Colonic mucosa (tissue), 4 donors: ENCODE measurements around the gene MCTP2. TPM values are rescaled to one million over a fixed set of nuclear protein-coding genes. Genes with fewer than 3 reads are reported as not detected.

ENCODE experiments used
- DNase-seq: peaks from one replicate; pipeline ENCODE4 v3.0.0-alpha.2; 2020
- H3K27ac ChIP-seq: fragments of 200-600 bp; one replicate; pipeline ENCODE4 v1.8.0; 2021
- H3K27me3 ChIP-seq: fragments of 200-600 bp; one replicate; pipeline ENCODE4 v1.8.0; 2021
- H3K36me3 ChIP-seq: fragments of 200-600 bp; one replicate; pipeline ENCODE4 v1.8.0; 2021
- H3K4me1 ChIP-seq: fragments of 200-600 bp; one replicate; pipeline ENCODE4 v1.8.0; 2021; ENCODE audit warnings: mild to moderate bottlenecking
- H3K4me3 ChIP-seq: fragments of 200-600 bp; one replicate; pipeline ENCODE4 v1.8.0; 2021
- H3K9ac ChIP-seq, 2 donors: one replicate each; pipeline ENCODE4 v1.7.0; 2013; ENCODE audit warnings: control low read depth in 2 of 2, low read depth in 2 of 2, low read length in 2 of 2
- H3K9me3 ChIP-seq: fragments of 200-600 bp; one replicate; pipeline ENCODE4 v1.8.0; 2021
- intact Hi-C: fragments of 100-400 bp; cut with DNase I; formaldehyde crosslinking; loops from one replicate; pipeline ENCODE4 v1.14.1; 2022
- total RNA-seq, 2 donors: library from RNA; stranded (reverse); fragmentation: NEBNext Ultra II Directional in 1 of 2; extraction: Animal tissue kit (Norgen Biotek cat#: 25700) in 1 of 2; gene quantifications; one replicate each; pipeline ENCODE4 v1.2.1, GENCODE V29; 2021
- TF ChIP-seq, protein P1 (sequence below): fragments of 200-600 bp; IDR thresholded peaks from one replicate; pipeline ENCODE4 v1.8.0; 2022; ENCODE audit warnings: antibody characterized with exemption, mild to moderate bottlenecking
- donor health status: healthy.
- donor health status: DM: no; HTN: no; CAD: no.
- donor health status: DM: no; HTN: no; CAD: no.

MCTP2 gene, protein sequence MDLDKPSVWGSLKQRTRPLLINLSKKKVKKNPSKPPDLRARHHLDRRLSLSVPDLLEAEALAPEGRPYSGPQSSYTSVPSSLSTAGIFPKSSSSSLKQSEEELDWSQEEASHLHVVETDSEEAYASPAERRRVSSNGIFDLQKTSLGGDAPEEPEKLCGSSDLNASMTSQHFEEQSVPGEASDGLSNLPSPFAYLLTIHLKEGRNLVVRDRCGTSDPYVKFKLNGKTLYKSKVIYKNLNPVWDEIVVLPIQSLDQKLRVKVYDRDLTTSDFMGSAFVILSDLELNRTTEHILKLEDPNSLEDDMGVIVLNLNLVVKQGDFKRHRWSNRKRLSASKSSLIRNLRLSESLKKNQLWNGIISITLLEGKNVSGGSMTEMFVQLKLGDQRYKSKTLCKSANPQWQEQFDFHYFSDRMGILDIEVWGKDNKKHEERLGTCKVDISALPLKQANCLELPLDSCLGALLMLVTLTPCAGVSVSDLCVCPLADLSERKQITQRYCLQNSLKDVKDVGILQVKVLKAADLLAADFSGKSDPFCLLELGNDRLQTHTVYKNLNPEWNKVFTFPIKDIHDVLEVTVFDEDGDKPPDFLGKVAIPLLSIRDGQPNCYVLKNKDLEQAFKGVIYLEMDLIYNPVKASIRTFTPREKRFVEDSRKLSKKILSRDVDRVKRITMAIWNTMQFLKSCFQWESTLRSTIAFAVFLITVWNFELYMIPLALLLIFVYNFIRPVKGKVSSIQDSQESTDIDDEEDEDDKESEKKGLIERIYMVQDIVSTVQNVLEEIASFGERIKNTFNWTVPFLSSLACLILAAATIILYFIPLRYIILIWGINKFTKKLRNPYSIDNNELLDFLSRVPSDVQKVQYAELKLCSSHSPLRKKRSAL
- total RNA-seq = 10 to 100 TPM; 56.4 to 88.3 TPM

DNA sequence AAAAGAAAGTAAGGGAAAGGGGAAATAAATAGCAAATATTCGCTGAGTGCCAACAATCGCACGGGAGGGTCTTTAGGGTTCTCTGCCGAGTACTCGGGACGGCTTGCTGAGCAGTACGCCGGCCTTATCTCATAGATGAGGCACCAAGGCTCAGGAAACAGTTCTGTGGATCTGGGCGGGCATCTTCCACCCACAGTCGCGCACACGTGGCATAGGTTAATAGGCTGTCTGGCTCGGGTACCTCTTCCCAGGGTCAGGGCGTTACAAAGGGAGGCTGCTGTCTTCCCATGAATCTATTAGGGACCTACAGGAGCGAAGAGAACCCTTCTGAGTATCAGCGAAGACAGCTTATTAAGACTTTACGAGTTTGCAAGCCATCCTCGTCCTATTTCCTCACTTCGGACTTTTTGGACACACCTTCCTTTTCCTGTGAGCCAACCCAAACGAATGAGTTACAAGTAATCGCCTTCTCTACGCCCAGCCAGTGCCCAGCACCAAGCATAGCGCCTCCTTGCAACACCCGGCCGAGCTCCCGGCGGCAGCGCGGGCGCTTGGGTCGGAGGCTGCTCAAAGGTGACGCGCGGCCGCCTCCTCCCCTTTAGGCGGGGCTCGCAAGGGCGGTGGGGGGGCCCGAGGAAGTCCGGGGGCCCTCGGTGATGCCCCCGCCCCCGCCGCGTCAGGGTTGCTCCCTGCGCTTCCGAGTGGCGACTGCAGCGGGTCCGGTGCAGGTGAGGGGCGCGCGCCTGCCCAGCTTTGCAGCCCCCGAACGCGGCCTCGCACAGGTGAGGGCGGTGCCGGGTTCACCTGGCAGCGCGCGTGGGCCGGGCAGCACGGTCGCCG, at the start of gene MCTP2:
Gene MCTP2, plus strand, starts transcription at position 679 of the 840 bp plus-strand sequence. CDS start 66,705 bp downstream, outside the sequence.
- intact Hi-C loops = no loop called here

DNA sequence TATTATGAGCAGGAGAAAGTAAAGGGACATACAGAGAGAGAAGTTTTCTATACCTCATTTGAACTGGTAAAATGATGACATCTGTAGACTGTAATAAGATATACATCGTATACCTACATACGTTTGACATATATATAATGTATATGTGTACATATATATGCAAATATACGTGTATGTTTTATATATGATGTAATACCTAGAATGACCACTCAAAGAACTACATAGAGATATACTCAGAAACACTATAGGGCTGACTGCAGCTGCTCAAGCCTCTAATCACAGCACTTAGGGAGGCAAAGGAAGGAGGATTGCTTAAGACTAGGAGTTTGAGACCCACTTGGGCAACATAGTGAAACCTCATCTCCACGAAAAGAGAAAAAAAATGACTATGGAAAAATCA, 48.5 kb upstream of the MCTP2 start:
- Histone ChIP-seq H3K36me3 (no peaks in the 10 kb centered on the region), H3K4me3 (no peak overlapping the region), H3K9ac (no peak overlapping the region), H3K9me3 (no peaks in the 10 kb centered on the region), H3K4me1 (no peaks in the 10 kb centered on the region), H3K27me3 (no peaks in the 10 kb centered on the region), H3K27ac (no peak overlapping the region)
- TF ChIP-seq, protein P1, sequence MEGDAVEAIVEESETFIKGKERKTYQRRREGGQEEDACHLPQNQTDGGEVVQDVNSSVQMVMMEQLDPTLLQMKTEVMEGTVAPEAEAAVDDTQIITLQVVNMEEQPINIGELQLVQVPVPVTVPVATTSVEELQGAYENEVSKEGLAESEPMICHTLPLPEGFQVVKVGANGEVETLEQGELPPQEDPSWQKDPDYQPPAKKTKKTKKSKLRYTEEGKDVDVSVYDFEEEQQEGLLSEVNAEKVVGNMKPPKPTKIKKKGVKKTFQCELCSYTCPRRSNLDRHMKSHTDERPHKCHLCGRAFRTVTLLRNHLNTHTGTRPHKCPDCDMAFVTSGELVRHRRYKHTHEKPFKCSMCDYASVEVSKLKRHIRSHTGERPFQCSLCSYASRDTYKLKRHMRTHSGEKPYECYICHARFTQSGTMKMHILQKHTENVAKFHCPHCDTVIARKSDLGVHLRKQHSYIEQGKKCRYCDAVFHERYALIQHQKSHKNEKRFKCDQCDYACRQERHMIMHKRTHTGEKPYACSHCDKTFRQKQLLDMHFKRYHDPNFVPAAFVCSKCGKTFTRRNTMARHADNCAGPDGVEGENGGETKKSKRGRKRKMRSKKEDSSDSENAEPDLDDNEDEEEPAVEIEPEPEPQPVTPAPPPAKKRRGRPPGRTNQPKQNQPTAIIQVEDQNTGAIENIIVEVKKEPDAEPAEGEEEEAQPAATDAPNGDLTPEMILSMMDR = no peak
- no peak for DNase-seq
- intact Hi-C loops = no loop called here

More for the DNA sequence above, at the start of gene MCTP2:
- DNase-seq = peak; percentile 92
- Histone ChIP-seq H3K9ac (peak within 1 kb of the TSS; percentile 85 to 93), H3K9me3 (no peaks in the 10 kb centered on the region), H3K27me3 (no peaks in the 10 kb centered on the region), H3K4me1 (no peaks in the 10 kb centered on the region), H3K4me3 (peak within 1 kb of the TSS; percentile 67), H3K36me3 (no peaks in the 10 kb centered on the region), H3K27ac (peak within 1 kb of the TSS; percentile 93)
- TF ChIP-seq, protein P1 = no peak

DNA sequence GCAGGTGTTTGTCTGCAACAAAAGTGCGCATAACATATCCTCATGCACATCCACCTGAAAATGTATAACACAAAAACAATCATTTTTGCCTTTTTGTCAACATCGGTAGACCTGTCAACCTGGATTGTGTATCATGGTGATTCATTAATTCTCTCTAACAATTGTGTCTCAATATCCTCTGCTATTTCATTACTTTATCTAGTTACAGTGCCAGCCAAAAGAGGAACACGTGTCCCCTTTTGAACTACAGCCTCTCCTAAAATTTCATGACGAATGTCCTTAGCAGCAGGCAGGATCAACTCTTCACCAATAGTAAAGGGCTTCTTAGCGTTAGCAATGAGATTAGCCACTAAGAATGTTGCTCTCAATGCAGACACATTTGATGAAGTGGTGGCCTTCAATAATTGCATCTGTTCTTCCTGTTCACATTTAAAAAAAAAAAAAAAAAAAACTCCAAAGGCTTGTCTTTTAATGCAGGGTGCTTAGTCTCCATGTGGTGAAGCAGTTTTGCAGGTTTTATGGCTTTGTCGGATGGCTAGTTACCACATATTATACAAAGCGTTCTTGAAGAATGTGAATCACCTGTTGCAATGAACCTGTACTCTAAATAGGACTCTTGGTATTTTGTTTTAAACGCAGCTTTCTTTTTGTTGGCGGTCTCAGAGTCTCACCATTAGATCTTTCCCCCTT, 45.7 kb upstream of the MCTP2 start:
- intact Hi-C loops = no loop called here
- TF ChIP-seq, protein P1 = no peak
- no peaks in the 10 kb centered on the region for H3K9me3 ChIP-seq
- no peaks in the 10 kb centered on the region for H3K27me3 ChIP-seq
- no peak overlapping the region for H3K27ac ChIP-seq
- no peaks in the 10 kb centered on the region for H3K36me3 ChIP-seq
- H3K4me1 ChIP-seq = no peaks in the 10 kb centered on the region
- H3K4me3 ChIP-seq = no peak overlapping the region
- H3K9ac ChIP-seq = no peak overlapping the region
- no peak for DNase-seq

DNA sequence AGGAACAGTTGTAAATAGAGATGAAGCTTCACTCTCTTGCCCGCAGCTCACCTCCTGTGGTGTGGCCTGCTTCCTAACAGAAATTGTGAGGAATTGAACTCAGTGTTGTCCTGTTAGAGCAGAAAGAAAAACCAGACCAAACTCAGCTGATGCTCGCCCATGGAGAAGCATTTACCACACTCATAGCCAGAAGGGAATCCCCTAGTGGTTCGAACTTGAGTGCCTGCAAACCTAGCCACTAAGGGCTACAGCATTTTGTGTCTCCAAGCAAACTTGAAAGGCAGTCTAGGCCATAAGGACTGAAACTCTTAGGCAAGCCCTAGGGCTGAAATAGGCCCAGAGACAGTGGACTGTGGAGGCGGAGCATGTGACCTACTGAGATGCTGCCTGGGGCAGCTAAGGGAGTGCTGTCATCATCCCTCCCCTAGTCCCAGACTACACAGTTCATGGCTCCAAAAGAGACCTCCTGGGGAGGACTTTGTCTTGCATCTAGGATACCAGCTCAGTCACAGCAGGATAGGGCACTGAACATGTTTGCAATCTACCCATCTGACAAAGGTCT, 44.5 kb upstream of the MCTP2 start:
- TF ChIP-seq, protein P1 = no peak
- H3K4me1 ChIP-seq = no peaks in the 10 kb centered on the region
- no peaks in the 10 kb centered on the region for H3K36me3 ChIP-seq
- H3K4me3 ChIP-seq = no peak overlapping the region
- intact Hi-C loops = no loop called here
- no peak overlapping the region for H3K27ac ChIP-seq
- DNase-seq = no peak
- H3K9ac ChIP-seq = no peak overlapping the region
- H3K9me3 ChIP-seq = no peaks in the 10 kb centered on the region
- H3K27me3 ChIP-seq = no peaks in the 10 kb centered on the region
